Upper lobe of right lung (tissue), 1 donor: ENCODE results near the gene OAF. TPM values are rescaled to one million over a fixed set of nuclear protein-coding genes. Genes with fewer than 3 reads are reported as not detected.

Experiments used
- ATAC-seq: fragments of 200-7000 bp; cut with Tn5 transposase; one replicate; pipeline ENCODE4 v1.9.1; 2020; ENCODE audit warnings: mild to moderate bottlenecking, moderate library complexity
- DNase-seq: peaks from one replicate; pipeline ENCODE4 v3.0.0-alpha.2; 2020
- H3K27ac ChIP-seq: fragments of 200-600 bp; one replicate; pipeline ENCODE4 v1.8.0; 2022
- H3K27me3 ChIP-seq: fragments of 200-600 bp; one replicate; pipeline ENCODE4 v1.8.0; 2022; ENCODE audit warnings: mild to moderate bottlenecking
- H3K36me3 ChIP-seq: fragments of 200-600 bp; one replicate; pipeline ENCODE4 v1.8.0; 2022
- H3K4me1 ChIP-seq: fragments of 200-600 bp; one replicate; pipeline ENCODE4 v1.8.0; 2022
- H3K4me3 ChIP-seq: fragments of 200-600 bp; one replicate; pipeline ENCODE4 v1.8.0; 2022; ENCODE audit warnings: mild to moderate bottlenecking
- H3K9me3 ChIP-seq: fragments of 200-600 bp; one replicate; pipeline ENCODE4 v1.8.0; 2022
- CTCF ChIP-seq: fragments of 200-600 bp; IDR thresholded peaks from one replicate; pipeline ENCODE4 v1.8.0; 2022; ENCODE audit warnings: antibody characterized with exemption
- intact Hi-C: fragments of 100-400 bp; cut with DNase I; formaldehyde crosslinking; loops from one replicate; pipeline ENCODE4 v1.11.0; 2022
- total RNA-seq: library from RNA; stranded (reverse); fragmentation: NEBNext Ultra II Directional; extraction: Animal tissue kit (Norgen Biotek cat#: 25700); gene quantifications from one replicate; pipeline ENCODE4 v1.2.1, GENCODE V29; 2021
- donor health status: DM: no; HTN: yes; CAD: no; lungs with severe emphysema.

Gene OAF
- total RNA-seq, 1 donor from 2014 or later = 19.8 TPM

GRCh38 chr11:120231963-120232362 is 21.1 kb downstream of the OAF start:
- Histone ChIP-seq H3K9me3 (no peaks in the 10 kb centered on the region), H3K27me3 (peaks cover 21% of the 10 kb centered on the region), H3K4me3 (no peak overlapping the region), H3K4me1 (no peaks in the 10 kb centered on the region), H3K36me3 (no peaks in the 10 kb centered on the region), H3K27ac (no peak overlapping the region)
- intact Hi-C loops = loop anchor here (5.0 kb wide), 1 partner anchor 60 kb away; no protein-coding TSS in a partner anchor
- DNase-seq (no peak), ATAC-seq (no peak)
- TF ChIP-seq CTCF = no peak

- no peak for TF ChIP-seq CTCF
- H3K27me3 ChIP-seq = peaks cover 21% of the 10 kb centered on the region
- H3K4me3 ChIP-seq = no peak overlapping the region
- DNase-seq = no peak
- no peaks in the 10 kb centered on the region for H3K4me1 ChIP-seq
- H3K36me3 ChIP-seq = no peaks in the 10 kb centered on the region
- intact Hi-C loops = loop anchor here (5.0 kb wide), 1 partner anchor 61 kb away; no protein-coding TSS in a partner anchor
- no peak for ATAC-seq
- H3K9me3 ChIP-seq = no peaks in the 10 kb centered on the region
- no peak overlapping the region for H3K27ac ChIP-seq
Measured at GRCh38 chr11:120233207-120233803, 22.5 kb downstream of the OAF start.

- TF ChIP-seq CTCF = peak; percentile 71
Measured at GRCh38 chr11:120235024-120235628, 24.3 kb downstream of the OAF start.

GRCh38 chr11:120236169-120237107 is 25.6 kb downstream of the OAF start:
- ATAC-seq = no peak
- DNase-seq = no peak

More at GRCh38 chr11:120235024-120235628, 24.3 kb downstream of the OAF start:
- Histone ChIP-seq H3K4me1 (no peaks in the 10 kb centered on the region), H3K27ac (no peak overlapping the region), H3K36me3 (no peaks in the 10 kb centered on the region), H3K4me3 (no peak overlapping the region), H3K27me3 (peaks cover 35% of the 10 kb centered on the region), H3K9me3 (no peaks in the 10 kb centered on the region)
- DNase-seq = peak; percentile 86
- peak; percentile 89 for ATAC-seq
- intact Hi-C loops = no loop called here

More at GRCh38 chr11:120236169-120237107, 25.6 kb downstream of the OAF start:
- Histone ChIP-seq H3K4me3 (no peak overlapping the region), H3K27ac (no peak overlapping the region), H3K36me3 (no peaks in the 10 kb centered on the region), H3K4me1 (no peaks in the 10 kb centered on the region), H3K27me3 (peaks cover 48% of the 10 kb centered on the region), H3K9me3 (no peaks in the 10 kb centered on the region)
- TF ChIP-seq CTCF = no peak
- intact Hi-C loops = no loop called here
